ENCODE data around the gene SLC5A12.

DNA sequence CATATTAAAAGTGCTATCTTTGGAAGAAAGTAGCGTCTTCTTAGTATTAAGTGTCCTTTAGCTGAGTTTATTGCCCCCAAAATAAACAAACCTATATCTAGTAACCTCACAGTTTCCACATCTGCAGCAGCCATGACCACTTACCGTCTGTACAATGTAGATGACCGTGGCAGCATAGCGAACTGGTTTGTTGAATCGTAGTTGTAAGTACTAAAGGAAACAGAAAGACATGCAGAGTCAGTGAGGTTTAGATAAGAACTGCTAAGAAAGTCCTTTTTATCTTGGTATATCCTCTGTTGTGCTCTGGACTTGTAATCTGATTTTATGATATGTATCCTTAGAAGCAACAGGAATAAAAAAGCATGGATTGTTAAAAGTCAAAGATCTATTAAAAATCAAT, 9.4 kb downstream of the SLC5A12 start:
- TF ChIP-seq, protein P1, sequence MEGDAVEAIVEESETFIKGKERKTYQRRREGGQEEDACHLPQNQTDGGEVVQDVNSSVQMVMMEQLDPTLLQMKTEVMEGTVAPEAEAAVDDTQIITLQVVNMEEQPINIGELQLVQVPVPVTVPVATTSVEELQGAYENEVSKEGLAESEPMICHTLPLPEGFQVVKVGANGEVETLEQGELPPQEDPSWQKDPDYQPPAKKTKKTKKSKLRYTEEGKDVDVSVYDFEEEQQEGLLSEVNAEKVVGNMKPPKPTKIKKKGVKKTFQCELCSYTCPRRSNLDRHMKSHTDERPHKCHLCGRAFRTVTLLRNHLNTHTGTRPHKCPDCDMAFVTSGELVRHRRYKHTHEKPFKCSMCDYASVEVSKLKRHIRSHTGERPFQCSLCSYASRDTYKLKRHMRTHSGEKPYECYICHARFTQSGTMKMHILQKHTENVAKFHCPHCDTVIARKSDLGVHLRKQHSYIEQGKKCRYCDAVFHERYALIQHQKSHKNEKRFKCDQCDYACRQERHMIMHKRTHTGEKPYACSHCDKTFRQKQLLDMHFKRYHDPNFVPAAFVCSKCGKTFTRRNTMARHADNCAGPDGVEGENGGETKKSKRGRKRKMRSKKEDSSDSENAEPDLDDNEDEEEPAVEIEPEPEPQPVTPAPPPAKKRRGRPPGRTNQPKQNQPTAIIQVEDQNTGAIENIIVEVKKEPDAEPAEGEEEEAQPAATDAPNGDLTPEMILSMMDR (IDR thresholded peaks at IDR 0.05; ENCODE audit: insufficient read depth, low read length, poor library complexity, severe bottlenecking): no peak
- no peak for TF ChIP-seq EZH2phosphoT487 (conservative IDR thresholded peaks at IDR 0.05; ENCODE audit: low read length)
